H9 (cell line): Measurements from ENCODE around the gene KCNN3. TPM values are rescaled to one million over a fixed set of nuclear protein-coding genes. Genes with fewer than 3 reads are reported as not detected.

Source experiments
- DNase-seq: peaks from one replicate; pipeline ENCODE4 v3.0.0-alpha.2; 2017
- H2AFZ ChIP-seq: one replicate; pipeline ENCODE4 v1.6.1; 2013; ENCODE audit warnings: mild to moderate bottlenecking, low read length, control low read depth, moderate library complexity
- H2AK5ac ChIP-seq: 2 replicates; pipeline ENCODE4 v1.6.1; 2013; ENCODE audit warnings: low read length, control low read depth, mixed read lengths; ENCODE audit not compliant: insufficient read length
- H2BK120ac ChIP-seq: one replicate; pipeline ENCODE4 v1.6.1; 2013; ENCODE audit warnings: low read depth, mild to moderate bottlenecking, low read length, control low read depth, inconsistent platforms; ENCODE audit not compliant: poor library complexity, severe bottlenecking
- H2BK12ac ChIP-seq: 2 replicates; pipeline ENCODE4 v1.6.1; 2013; ENCODE audit warnings: low read length, control low read depth, mixed read lengths, low read depth; ENCODE audit not compliant: insufficient read length
- H2BK15ac ChIP-seq: 2 replicates; pipeline ENCODE4 v1.6.1; 2013; ENCODE audit warnings: low read depth, low read length, control low read depth
- H2BK20ac ChIP-seq: one replicate; pipeline ENCODE4 v1.6.1; 2013; ENCODE audit warnings: low read depth, mild to moderate bottlenecking, low read length, control low read depth, inconsistent platforms; ENCODE audit not compliant: poor library complexity, severe bottlenecking
- H2BK5ac ChIP-seq: 2 replicates; pipeline ENCODE4 v1.6.1; 2013; ENCODE audit warnings: low read length, control low read depth, mixed read lengths; ENCODE audit not compliant: insufficient read length
- H3K14ac ChIP-seq: 2 replicates; pipeline ENCODE4 v1.6.1; 2013; ENCODE audit warnings: low read length, control low read depth; ENCODE audit not compliant: insufficient read depth
- H3K18ac ChIP-seq: 2 replicates; pipeline ENCODE4 v1.6.1; 2013; ENCODE audit warnings: low read depth, mild to moderate bottlenecking, mixed read lengths, low read length, control low read depth; ENCODE audit not compliant: insufficient read length
- H3K23ac ChIP-seq: 2 replicates; pipeline ENCODE4 v1.6.1; 2013; ENCODE audit warnings: low read length, control low read depth, mixed read lengths, low read depth; ENCODE audit not compliant: insufficient read length
- H3K23me2 ChIP-seq: 2 replicates; pipeline ENCODE4 v1.6.1; 2013; ENCODE audit warnings: low read depth, mild to moderate bottlenecking, mixed read lengths, low read length, control low read depth; ENCODE audit not compliant: insufficient read length, poor library complexity, severe bottlenecking
- H3K27ac ChIP-seq: 2 replicates; pipeline ENCODE4 v1.5.1; 2013; ENCODE audit warnings: low read length, control low read depth, mixed read lengths, low read depth; ENCODE audit not compliant: insufficient read length
- H3K27me3 ChIP-seq: 2 replicates; pipeline ENCODE4 v1.6.1; 2013; ENCODE audit warnings: low read length, control low read depth, inconsistent platforms; ENCODE audit not compliant: insufficient read depth
- H3K4ac ChIP-seq: 2 replicates; pipeline ENCODE4 v1.6.1; 2013; ENCODE audit warnings: low read depth, mild to moderate bottlenecking, control low read depth, inconsistent platforms, low read length, moderate library complexity
- H3K4me1 ChIP-seq: 2 replicates; pipeline ENCODE4 v1.6.1; 2013; ENCODE audit warnings: low read length, control low read depth, inconsistent platforms; ENCODE audit not compliant: insufficient read depth
- H3K4me2 ChIP-seq: 2 replicates; pipeline ENCODE4 v1.6.1; 2013; ENCODE audit warnings: low read length, control low read depth, mixed read lengths; ENCODE audit not compliant: insufficient read length, insufficient read depth
- H3K56ac ChIP-seq: 2 replicates; pipeline ENCODE4 v1.6.1; 2013; ENCODE audit warnings: low read depth, mild to moderate bottlenecking, mixed read lengths, low read length, control low read depth; ENCODE audit not compliant: insufficient read length
- H3K79me1 ChIP-seq: 2 replicates; pipeline ENCODE4 v1.6.1; 2013; ENCODE audit warnings: low read depth, mild to moderate bottlenecking, moderate library complexity, low read length, control low read depth, inconsistent platforms; ENCODE audit not compliant: insufficient read depth, poor library complexity, severe bottlenecking
- H3K79me2 ChIP-seq: 2 replicates; pipeline ENCODE4 v1.6.1; 2013; ENCODE audit warnings: low read length, control low read depth, inconsistent platforms; ENCODE audit not compliant: insufficient read depth
- H3K9ac ChIP-seq: 2 replicates; pipeline ENCODE4 v1.6.1; 2013; ENCODE audit warnings: low read length, control low read depth, mixed read lengths; ENCODE audit not compliant: insufficient read length; ENCODE audit errors: extremely low read depth
- H3K9me3 ChIP-seq: one replicate; pipeline ENCODE4 v1.6.1; 2013; ENCODE audit warnings: low read depth, low read length, inconsistent platforms; ENCODE audit not compliant: control insufficient read depth
- H3T11ph ChIP-seq: one replicate; pipeline ENCODE4 v1.6.1; 2013; ENCODE audit warnings: mild to moderate bottlenecking, low read length, control low read depth, inconsistent platforms
- H4K20me1 ChIP-seq: one replicate; pipeline ENCODE4 v1.6.1; 2013; ENCODE audit not compliant: control insufficient read depth, insufficient read length, insufficient read depth
- H4K5ac ChIP-seq: 2 replicates; pipeline ENCODE4 v1.6.1; 2013; ENCODE audit warnings: low read depth, mild to moderate bottlenecking, mixed read lengths, low read length, control low read depth; ENCODE audit not compliant: insufficient read length
- H4K8ac ChIP-seq: replicated peaks from 2 replicates; pipeline ENCODE4 v1.6.1; 2013; ENCODE audit warnings: low read length, control low read depth, mixed read lengths, low read depth; ENCODE audit not compliant: insufficient read length
- H4K91ac ChIP-seq: 2 replicates; pipeline ENCODE4 v1.6.1; 2013; ENCODE audit warnings: low read depth, mild to moderate bottlenecking, moderate library complexity, mixed read lengths, low read length, control low read depth; ENCODE audit not compliant: insufficient read length
- H3K27ac Mint-ChIP-seq, 3 experiments: 2 replicates in 2 of 3; 3 replicates in 1 of 3; pipeline ENCODE4 v1.8.0; 2020 to 2021; ENCODE audit warnings: mixed read lengths in 3 of 3, mild to moderate bottlenecking in 1 of 3, moderate library complexity in 1 of 3
- H3K27me3 Mint-ChIP-seq: 2 replicates; pipeline ENCODE4 v1.8.0; 2021; ENCODE audit warnings: low read depth, mild to moderate bottlenecking, moderate library complexity, mixed read lengths
- H3K36me3 Mint-ChIP-seq, 3 experiments: 2 replicates in 2 of 3; 3 replicates in 1 of 3; pipeline ENCODE4 v1.8.0; 2020 to 2021; ENCODE audit warnings: low read depth in 3 of 3, mixed read lengths in 3 of 3; ENCODE audit not compliant: insufficient read depth in 1 of 3
- H3K4me1 Mint-ChIP-seq, 2 experiments: 2 replicates each; pipeline ENCODE4 v1.8.0; 2020; ENCODE audit warnings: mixed read lengths in 2 of 2
- H3K4me3 Mint-ChIP-seq, 2 experiments: 2 replicates in 1 of 2; 3 replicates in 1 of 2; pipeline ENCODE4 v1.8.0; 2020 to 2021; ENCODE audit warnings: mild to moderate bottlenecking in 2 of 2, mixed read lengths in 2 of 2, moderate library complexity in 1 of 2
- H3K9me3 Mint-ChIP-seq, 2 experiments: 2 replicates in 1 of 2; 3 replicates in 1 of 2; pipeline ENCODE4 v1.8.0; 2020; ENCODE audit warnings: mild to moderate bottlenecking in 2 of 2, mixed read lengths in 2 of 2, moderate library complexity in 1 of 2
- CTCF ChIP-seq: fragments of 200-600 bp; sonication (generic); conservative IDR thresholded peaks from 3 replicates; pipeline ENCODE4 v1.8.0; 2021; ENCODE audit warnings: antibody characterized with exemption, mild to moderate bottlenecking
- WGBS: extraction: QIAGEN DNeasy Blood & Tissue Kit; methylation state at CpG from one replicate; pipeline ENCODE4 v1.1.7; 2013; ENCODE audit warnings: missing lambda C conversion rate, low lambda C conversion rate, mixed read lengths; ENCODE audit not compliant: insufficient read length; ENCODE audit errors: extremely low coverage; 5-methylcytosine and 5-hydroxymethylcytosine counted together
- total RNA-seq: library from RNA; stranded (reverse); gene quantifications from 2 replicates; pipeline ENCODE4 v1.2.1, GENCODE V29; 2021

The KCNN3 gene
- total RNA-seq, 1 experiment from 2014 or later, result 0.83 TPM

- no CpG with 5 or more reads among the region's 3 CpGs for WGBS
- H3K27ac Mint-ChIP-seq, result peak overlapping the region in 1 of 3 experiments; percentile 70; a peak in 2 of 7 replicates
- Histone ChIP-seq H3K4ac (no peak overlapping the region), H2BK120ac (no peak overlapping the region), H4K8ac (no peak overlapping the region), H3K4me2 (no peak overlapping the region), H3K14ac (no peak overlapping the region), H4K91ac (no peak overlapping the region), H2BK15ac (no peak overlapping the region), H4K20me1 (no peaks in the 10 kb centered on the region), H4K5ac (no peak overlapping the region), H2BK5ac (no peak overlapping the region), H3K9me3 (no peaks in the 10 kb centered on the region), H2BK20ac (no peak overlapping the region), H3K23me2 (no peaks in the 10 kb centered on the region), H3K79me2 (no peaks in the 10 kb centered on the region), H3T11ph (no peak overlapping the region), H3K79me1 (no peaks in the 10 kb centered on the region), H3K9ac (no peak overlapping the region), H3K27ac (no peak overlapping the region), H3K56ac (no peak overlapping the region), H2AK5ac (no peak overlapping the region), H3K18ac (no peak overlapping the region), H2AFZ (no peak overlapping the region), H2BK12ac (no peak overlapping the region), H3K23ac (no peak overlapping the region), H3K4me1 (no peaks in the 10 kb centered on the region), H3K27me3 (no peaks in the 10 kb centered on the region)
- TF ChIP-seq CTCF, result no peak
- H3K36me3 Mint-ChIP-seq, result no peaks in the 10 kb centered on the region
- no peaks in the 10 kb centered on the region for H3K9me3 Mint-ChIP-seq
- no peaks in the 10 kb centered on the region; the same call in 1 of the 2 replicates for H3K27me3 Mint-ChIP-seq
- no peak for DNase-seq
- peaks cover 18 to 37% of the 10 kb centered on the region in 2 experiments for H3K4me1 Mint-ChIP-seq
- no peak overlapping the region for H3K4me3 Mint-ChIP-seq
These were observed 30.4 kb downstream of the KCNN3 start for GRCh38 chr1:154839691-154840090.
